Neural crest cell (in vitro differentiated cells): ENCODE measurements around the gene TUT1. TPM values are rescaled to one million over a fixed set of nuclear protein-coding genes. Genes with fewer than 3 reads are reported as not detected.
"Not testable (repeated sequence)": the region's sequence is repeated elsewhere in the genome, so short reads cannot be mapped to it uniquely, and the experiment has no call there.

Source experiments
- DNase-seq: peaks from one replicate; pipeline ENCODE4 v3.0.0; 2021; ENCODE audit warnings: low read depth, mixed read lengths, low spot score
- H3K27ac Mint-ChIP-seq: one replicate; pipeline ENCODE4 v1.8.0; 2021; ENCODE audit warnings: mild to moderate bottlenecking, mixed read lengths; ENCODE audit not compliant: unreplicated experiment
- H3K27me3 Mint-ChIP-seq: 2 replicates; pipeline ENCODE4 v1.8.0; 2021; ENCODE audit warnings: low read depth, mild to moderate bottlenecking, mixed read lengths
- H3K36me3 Mint-ChIP-seq: 2 replicates; pipeline ENCODE4 v1.8.0; 2021; ENCODE audit warnings: low read depth, mild to moderate bottlenecking, mixed read lengths
- H3K4me1 Mint-ChIP-seq: 2 replicates; pipeline ENCODE4 v1.8.0; 2021; ENCODE audit warnings: mixed read lengths
- H3K4me3 Mint-ChIP-seq: one replicate; pipeline ENCODE4 v1.8.0; 2021; ENCODE audit warnings: mild to moderate bottlenecking, mixed read lengths
- H3K9me3 Mint-ChIP-seq: 2 replicates; pipeline ENCODE4 v1.8.0; 2021; ENCODE audit warnings: mixed read lengths
- total RNA-seq: library from RNA; stranded (reverse); gene quantifications from 2 replicates; pipeline ENCODE4 v1.2.1, GENCODE V29; 2021
- TF ChIP-seq, protein P1 (sequence below): fragments of 200-600 bp; sonication (generic); conservative IDR thresholded peaks from 2 replicates; pipeline ENCODE4 v1.5.0; 2021; ENCODE audit warnings: antibody characterized with exemption, mild to moderate bottlenecking

Gene TUT1
- total RNA-seq, 1 donor from 2014 or later: 20.7 TPM

DNA sequence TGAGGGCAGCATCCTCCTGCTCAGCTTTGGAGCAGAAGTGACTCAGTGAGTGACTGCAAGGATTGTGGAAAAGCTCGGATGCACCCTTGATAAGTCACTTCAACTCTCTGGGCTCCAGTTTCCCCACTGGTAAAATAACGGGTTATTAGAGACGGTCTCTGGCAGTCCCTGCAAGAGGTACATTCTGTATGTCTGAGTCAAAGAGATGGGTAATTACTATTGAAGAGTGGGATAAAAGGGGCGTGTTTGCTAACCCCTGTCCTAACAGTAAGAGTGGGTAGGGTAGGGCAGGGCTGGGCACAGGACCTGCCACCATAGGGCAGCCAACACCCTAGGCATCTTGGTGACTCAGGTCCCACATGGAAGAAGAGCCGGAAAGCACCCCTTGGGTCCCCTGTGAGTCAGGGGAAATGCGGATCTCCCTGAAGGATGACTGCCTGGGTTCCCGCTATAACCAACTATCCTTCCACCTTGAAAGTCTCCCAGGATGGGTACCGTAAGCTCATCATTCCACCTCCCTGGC lies 37.4 kb downstream of the TUT1 start:
- Mint-ChIP-seq H3K4me3 (peak overlapping the region; percentile 74), H3K27me3 (peaks cover 35% of the 10 kb centered on the region), H3K27ac (peak overlapping the region; percentile 96), H3K4me1 (peaks cover 61% of the 10 kb centered on the region), H3K9me3 (no peaks in the 10 kb centered on the region), H3K36me3 (peaks cover 15% of the 10 kb centered on the region)
- DNase-seq: no peak
- TF ChIP-seq, protein P1, sequence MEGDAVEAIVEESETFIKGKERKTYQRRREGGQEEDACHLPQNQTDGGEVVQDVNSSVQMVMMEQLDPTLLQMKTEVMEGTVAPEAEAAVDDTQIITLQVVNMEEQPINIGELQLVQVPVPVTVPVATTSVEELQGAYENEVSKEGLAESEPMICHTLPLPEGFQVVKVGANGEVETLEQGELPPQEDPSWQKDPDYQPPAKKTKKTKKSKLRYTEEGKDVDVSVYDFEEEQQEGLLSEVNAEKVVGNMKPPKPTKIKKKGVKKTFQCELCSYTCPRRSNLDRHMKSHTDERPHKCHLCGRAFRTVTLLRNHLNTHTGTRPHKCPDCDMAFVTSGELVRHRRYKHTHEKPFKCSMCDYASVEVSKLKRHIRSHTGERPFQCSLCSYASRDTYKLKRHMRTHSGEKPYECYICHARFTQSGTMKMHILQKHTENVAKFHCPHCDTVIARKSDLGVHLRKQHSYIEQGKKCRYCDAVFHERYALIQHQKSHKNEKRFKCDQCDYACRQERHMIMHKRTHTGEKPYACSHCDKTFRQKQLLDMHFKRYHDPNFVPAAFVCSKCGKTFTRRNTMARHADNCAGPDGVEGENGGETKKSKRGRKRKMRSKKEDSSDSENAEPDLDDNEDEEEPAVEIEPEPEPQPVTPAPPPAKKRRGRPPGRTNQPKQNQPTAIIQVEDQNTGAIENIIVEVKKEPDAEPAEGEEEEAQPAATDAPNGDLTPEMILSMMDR: no peak

DNA sequence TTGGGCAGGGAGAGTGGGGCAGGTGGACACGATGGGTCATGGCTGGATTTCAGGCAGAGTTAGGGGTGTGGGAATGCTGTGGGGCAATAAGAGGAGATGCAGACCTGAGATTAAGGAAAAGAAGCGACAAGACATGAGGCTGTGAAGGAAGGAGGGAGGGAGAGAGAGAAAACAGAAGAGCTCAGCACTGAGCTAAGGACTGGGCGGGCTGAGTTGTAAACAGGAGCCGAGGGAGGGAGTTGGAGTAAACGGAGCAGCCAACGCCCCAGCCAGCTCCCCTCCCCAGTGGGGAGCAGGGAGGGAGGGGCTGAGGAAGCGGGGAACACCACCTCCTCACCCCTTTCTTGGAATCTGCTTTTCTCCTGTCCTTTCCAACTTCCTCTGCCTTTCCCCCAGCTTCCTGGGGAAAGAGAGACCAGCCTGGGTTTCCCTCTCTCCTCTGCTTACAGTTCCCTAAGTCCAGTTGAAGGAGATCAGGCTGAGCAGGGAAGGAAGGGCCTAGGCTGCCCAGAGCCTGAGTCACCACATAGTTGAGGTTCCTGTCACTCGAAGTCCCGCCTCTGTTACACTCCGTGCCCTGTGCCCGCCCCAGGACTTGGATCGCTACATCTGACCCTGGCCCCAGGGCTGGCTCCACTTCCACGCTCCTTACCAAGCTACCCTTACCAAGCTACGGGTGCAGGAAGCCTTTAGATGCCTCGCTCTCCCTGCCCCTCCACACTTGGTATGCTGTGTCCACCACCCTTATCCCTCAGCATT lies 38.1 kb downstream of the TUT1 start:
- H3K4me1 Mint-ChIP-seq: peaks cover 61% of the 10 kb centered on the region
- DNase-seq: no peak
- H3K9me3 Mint-ChIP-seq: no peaks in the 10 kb centered on the region

DNA sequence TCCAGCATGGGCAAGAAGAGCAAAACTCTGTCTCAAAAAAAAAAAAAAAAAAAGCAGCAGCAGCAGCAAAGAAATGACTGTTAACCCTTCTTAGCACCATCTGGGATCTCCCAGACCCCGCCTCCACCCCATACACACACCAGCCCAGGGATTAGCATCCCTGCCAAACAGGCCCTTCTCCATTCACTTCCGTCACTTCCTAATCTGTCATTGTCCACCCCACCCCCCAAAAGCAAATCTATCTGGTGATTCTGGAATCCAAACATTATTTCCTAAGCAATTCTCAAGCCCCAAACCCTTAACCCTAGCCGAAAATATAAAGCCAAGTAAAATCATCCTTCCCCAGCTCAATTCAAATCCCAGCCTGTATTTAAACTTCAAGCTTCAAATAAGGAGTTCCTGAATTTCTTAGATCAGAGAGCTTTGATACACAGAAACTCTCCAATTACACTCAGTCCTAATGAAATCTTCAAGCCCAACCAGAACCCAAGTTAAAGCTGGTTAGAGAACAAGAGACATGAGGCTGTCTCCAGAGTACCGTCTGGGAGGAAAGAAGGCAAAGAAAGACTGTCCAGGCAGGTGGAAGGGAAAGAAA lies 38.7 kb downstream of the TUT1 start:
- H3K4me3 Mint-ChIP-seq: peak overlapping the region; percentile 85

More for the DNA sequence above, 38.1 kb downstream of the TUT1 start:
- TF ChIP-seq, protein P1: no peak
- Mint-ChIP-seq H3K27me3 (peaks cover 41% of the 10 kb centered on the region), H3K27ac (peak overlapping the region; percentile 98), H3K36me3 (peaks cover 15% of the 10 kb centered on the region), H3K4me3 (peak overlapping the region; percentile 85)

DNA sequence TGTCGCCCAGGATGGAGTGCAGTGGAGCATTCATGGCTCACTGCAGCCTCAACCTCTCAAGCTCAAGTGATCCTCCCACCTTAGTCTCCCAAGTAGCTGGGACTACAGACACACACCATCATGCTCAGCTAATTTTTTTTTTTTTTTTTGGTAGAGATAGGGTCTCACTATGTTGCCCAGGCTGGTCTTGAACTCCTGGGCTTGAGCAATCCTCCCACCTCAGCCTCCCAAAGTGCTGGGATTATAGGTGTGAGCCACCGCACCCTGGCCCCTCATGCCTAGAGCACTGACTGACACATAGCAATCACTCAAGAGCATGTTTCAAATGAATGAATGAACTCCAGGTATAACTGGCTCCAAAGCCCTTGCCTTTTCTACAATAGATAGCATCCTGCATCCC lies 40.8 kb downstream of the TUT1 start:
- H3K4me3 Mint-ChIP-seq: peak overlapping the region; percentile 85
- not testable (repeated sequence) for DNase-seq, H3K36me3 Mint-ChIP-seq, H3K9me3 Mint-ChIP-seq
- H3K27ac Mint-ChIP-seq: peak overlapping the region; percentile 27
- H3K27me3 Mint-ChIP-seq: peaks cover 65% of the 10 kb centered on the region
- H3K4me1 Mint-ChIP-seq: peaks cover 51% of the 10 kb centered on the region

More for the DNA sequence above, 38.7 kb downstream of the TUT1 start:
- DNase-seq: no peak
- H3K36me3 Mint-ChIP-seq: peaks cover 15% of the 10 kb centered on the region
- peaks cover 48% of the 10 kb centered on the region for H3K27me3 Mint-ChIP-seq
- H3K9me3 Mint-ChIP-seq: no peaks in the 10 kb centered on the region
- peak overlapping the region; percentile 98 for H3K27ac Mint-ChIP-seq
- peaks cover 67% of the 10 kb centered on the region for H3K4me1 Mint-ChIP-seq
- TF ChIP-seq, protein P1: no peak

DNA sequence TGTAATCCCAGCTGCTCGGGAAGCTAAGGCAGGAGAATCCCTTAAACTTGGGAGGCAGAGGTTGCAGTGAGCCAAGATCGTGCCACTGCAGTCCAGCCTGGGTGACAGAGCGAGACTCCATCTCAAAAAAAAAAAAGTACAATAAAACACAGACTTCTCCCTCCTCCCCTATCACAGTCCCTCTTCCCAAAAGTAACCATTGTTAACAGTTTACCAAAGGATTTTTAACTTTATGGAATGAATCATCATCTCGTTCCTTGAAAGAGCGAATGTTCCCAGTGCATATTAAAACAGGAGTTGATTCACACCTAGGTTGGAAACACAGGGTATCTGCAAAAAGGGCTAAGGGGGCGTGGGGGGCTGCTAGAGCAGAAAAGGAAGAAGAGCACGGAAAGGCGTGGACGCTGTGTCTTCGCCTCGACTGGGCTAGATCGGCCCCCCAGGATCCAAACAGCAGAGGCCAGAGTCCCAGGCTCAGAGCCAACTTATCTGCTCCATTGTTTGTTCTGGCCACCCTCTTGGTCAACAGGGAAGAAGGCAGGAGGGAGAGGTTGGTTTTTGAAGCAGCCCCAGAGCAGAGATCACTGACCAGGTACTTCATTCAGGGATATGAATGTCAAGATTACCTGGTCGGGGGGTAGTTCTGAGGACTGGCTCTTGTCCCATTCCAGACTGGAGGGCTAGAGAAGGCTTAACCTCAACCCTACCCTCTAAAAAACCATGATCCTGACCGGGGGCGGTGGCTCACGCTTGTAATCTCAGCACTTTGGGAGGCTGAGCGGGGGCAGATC lies 42.6 kb downstream of the TUT1 start:
- Mint-ChIP-seq H3K36me3 (no peaks in the 10 kb centered on the region), H3K27me3 (peaks cover 82% of the 10 kb centered on the region), H3K9me3 (no peaks in the 10 kb centered on the region), H3K27ac (no peak overlapping the region), H3K4me3 (no peak overlapping the region), H3K4me1 (peaks cover 39% of the 10 kb centered on the region)
- DNase-seq: no peak
- TF ChIP-seq, protein P1: no peak
